Activated CD4-positive, alpha-beta T cell treated with anti-CD3 and anti-CD28 coated beads for 36 hours (primary cell): ENCODE measurements around the gene ALDH1B1. TPM values are rescaled to one million over a fixed set of nuclear protein-coding genes. Genes with fewer than 3 reads are reported as not detected.
A peak's percentile ranks its signal among the peaks of the same experiment; 100 is the strongest.

Experiments
- ATAC-seq: fragments of 200-7000 bp; cut with Tn5 transposase; one replicate; pipeline ENCODE4 v1.10.0; 2021; ENCODE audit warnings: mild to moderate bottlenecking, moderate library complexity
- CTCF ChIA-PET: fragments of 350-600 bp; sonication (Branson Sonifier 250); formaldehyde crosslinking; loops from one replicate; lab custom pipeline; 2021; ENCODE audit warnings: antibody characterized with exemption; lab: Charles Lee
- POLR2A ChIA-PET: fragments of 350-600 bp; sonication (Branson Sonifier 250); formaldehyde crosslinking; loops from one replicate; lab custom pipeline; 2021; ENCODE audit warnings: antibody characterized with exemption, inconsistent platforms; lab: Charles Lee
- DNase-seq: peaks from one replicate; pipeline ENCODE4 v3.0.0-alpha.2; 2020
- H3K27ac Mint-ChIP-seq: one replicate; pipeline ENCODE4 v1.8.0; 2021; ENCODE audit warnings: mixed read lengths
- H3K27me3 Mint-ChIP-seq: one replicate; pipeline ENCODE4 v1.8.0; 2021; ENCODE audit warnings: mixed read lengths
- H3K36me3 Mint-ChIP-seq: one replicate; pipeline ENCODE4 v1.8.0; 2021; ENCODE audit warnings: low read depth, mixed read lengths
- H3K4me1 Mint-ChIP-seq: one replicate; pipeline ENCODE4 v1.8.0; 2021; ENCODE audit warnings: mixed read lengths
- H3K4me3 Mint-ChIP-seq: one replicate; pipeline ENCODE4 v1.8.0; 2021; ENCODE audit warnings: mild to moderate bottlenecking, moderate library complexity, mixed read lengths
- H3K9me3 Mint-ChIP-seq: one replicate; pipeline ENCODE4 v1.8.0; 2021; ENCODE audit warnings: low read depth, mixed read lengths
- intact Hi-C, 2 experiments: fragments of 100-400 bp; cut with DNase I in 1 of 2; cut with micrococcal nuclease in 1 of 2; formaldehyde crosslinking; loops; one replicate each; pipeline versions ENCODE4 v1.14.2 to v1.15.1; 2022 to 2024; cut with DNase I, micrococcal nuclease
- total RNA-seq, 2 experiments: library from RNA; stranded (reverse); gene quantifications; one replicate each; pipeline ENCODE4 v1.2.3, GENCODE V29; 2021

Gene ALDH1B1
- total RNA-seq, 2 experiments from 2014 or later = 20.3 to 21.8 TPM

GRCh38 chr9:38405785-38406184, 13.3 kb downstream of the ALDH1B1 start:
- Mint-ChIP-seq H3K4me1 (peaks cover 2% of the 10 kb centered on the region), H3K27ac (no peak overlapping the region), H3K9me3 (no peaks in the 10 kb centered on the region), H3K27me3 (peaks cover 11% of the 10 kb centered on the region), H3K36me3 (no peaks in the 10 kb centered on the region), H3K4me3 (no peak overlapping the region)
- ChIA-PET CTCF (no interaction called here), POLR2A (no interaction called here)
- intact Hi-C loops = loop anchor here in 1 of 2 experiments (10.0 kb wide), 1 partner anchor 321 kb away; no protein-coding TSS in a partner anchor
- DNase-seq (no peak), ATAC-seq (no peak)

- Mint-ChIP-seq H3K9me3 (no peaks in the 10 kb centered on the region), H3K27me3 (peaks cover 11% of the 10 kb centered on the region), H3K36me3 (no peaks in the 10 kb centered on the region), H3K4me3 (no peak overlapping the region), H3K27ac (no peak overlapping the region), H3K4me1 (peaks cover 2% of the 10 kb centered on the region)
- DNase-seq = no peak
- POLR2A ChIA-PET = no interaction called here
- CTCF ChIA-PET = no interaction called here
- intact Hi-C loops = loop anchor here in 1 of 2 experiments (10.0 kb wide), 1 partner anchor 322 kb away; no protein-coding TSS in a partner anchor
- no peak for ATAC-seq
These were observed 14.1 kb downstream of the ALDH1B1 start for GRCh38 chr9:38406476-38407186.

GRCh38 chr9:38408719-38409118, 16.2 kb downstream of the ALDH1B1 start:
- Mint-ChIP-seq H3K36me3 (no peaks in the 10 kb centered on the region), H3K4me3 (no peak overlapping the region), H3K4me1 (peaks cover 2% of the 10 kb centered on the region), H3K9me3 (no peaks in the 10 kb centered on the region), H3K27ac (no peak overlapping the region), H3K27me3 (peaks cover 7% of the 10 kb centered on the region)
- intact Hi-C loops = loop anchor here in 1 of 2 experiments (10.0 kb wide), 1 partner anchor 324 kb away; no protein-coding TSS in a partner anchor
- CTCF ChIA-PET = interaction anchor here (0.8 kb wide), 1 partner anchor 8 kb away, joined by 3 read pairs; no protein-coding TSS in a partner anchor
- ATAC-seq (peak; percentile 61), DNase-seq (no peak)
- POLR2A ChIA-PET = no interaction called here

GRCh38 chr9:38412751-38413150, 20.2 kb downstream of the ALDH1B1 start:
- no peak overlapping the region for H3K4me3 Mint-ChIP-seq
- intact Hi-C loops = no loop called here
- H3K27me3 Mint-ChIP-seq = no peaks in the 10 kb centered on the region
- H3K27ac Mint-ChIP-seq = no peak overlapping the region
- CTCF ChIA-PET = interaction anchor here (0.7 kb wide), 1 partner anchor 17 kb away, joined by 5 read pairs; no protein-coding TSS in a partner anchor
- DNase-seq (no peak), ATAC-seq (no peak)
- POLR2A ChIA-PET = no interaction called here
- H3K9me3 Mint-ChIP-seq = no peaks in the 10 kb centered on the region
- H3K36me3 Mint-ChIP-seq = no peaks in the 10 kb centered on the region
- H3K4me1 Mint-ChIP-seq = peaks cover 2% of the 10 kb centered on the region

- POLR2A ChIA-PET = no interaction called here
- Mint-ChIP-seq H3K36me3 (no peaks in the 10 kb centered on the region), H3K27me3 (no peaks in the 10 kb centered on the region), H3K9me3 (no peaks in the 10 kb centered on the region), H3K4me1 (peaks cover 2% of the 10 kb centered on the region), H3K27ac (no peak overlapping the region), H3K4me3 (no peak overlapping the region)
- no peak for ATAC-seq
- DNase-seq = no peak
- CTCF ChIA-PET = interaction anchor here (0.6 kb wide), 1 partner anchor 11 kb away, joined by 3 read pairs; the partner anchor contains the start of gene IGFBPL1
- intact Hi-C loops = no loop called here
These were observed 20.8 kb downstream of the ALDH1B1 start for GRCh38 chr9:38413283-38413682.

- H3K27ac Mint-ChIP-seq = no peak overlapping the region
- no peaks in the 10 kb centered on the region for H3K27me3 Mint-ChIP-seq
- H3K4me3 Mint-ChIP-seq = no peak overlapping the region
- ATAC-seq (no peak), DNase-seq (no peak)
- intact Hi-C loops = no loop called here
- ChIA-PET POLR2A (no interaction called here), CTCF (no interaction called here)
- no peaks in the 10 kb centered on the region for H3K9me3 Mint-ChIP-seq
- H3K36me3 Mint-ChIP-seq = no peaks in the 10 kb centered on the region
- H3K4me1 Mint-ChIP-seq = no peaks in the 10 kb centered on the region
These were observed 21.7 kb downstream of the ALDH1B1 start for GRCh38 chr9:38414040-38414723.

- Mint-ChIP-seq H3K36me3 (no peaks in the 10 kb centered on the region), H3K9me3 (no peaks in the 10 kb centered on the region), H3K27me3 (no peaks in the 10 kb centered on the region), H3K4me3 (no peak overlapping the region), H3K27ac (no peak overlapping the region), H3K4me1 (no peaks in the 10 kb centered on the region)
- ATAC-seq (no peak), DNase-seq (no peak)
- ChIA-PET CTCF (interaction anchor here (1.2 to 2.8 kb wide), 2 partner anchors 14 to 64 kb away, joined by 3 to 14 read pairs; no protein-coding TSS in a partner anchor), POLR2A (no interaction called here)
- intact Hi-C loops = no loop called here
These were observed 23.4 kb downstream of the ALDH1B1 start for GRCh38 chr9:38415856-38416255.

- no peaks in the 10 kb centered on the region for H3K4me1 Mint-ChIP-seq
- H3K27ac Mint-ChIP-seq = no peak overlapping the region
- DNase-seq = no peak
- no peaks in the 10 kb centered on the region for H3K36me3 Mint-ChIP-seq
- H3K4me3 Mint-ChIP-seq = no peak overlapping the region
- no peak for ATAC-seq
- no peaks in the 10 kb centered on the region for H3K9me3 Mint-ChIP-seq
- POLR2A ChIA-PET = no interaction called here
- H3K27me3 Mint-ChIP-seq = peaks cover 4% of the 10 kb centered on the region
- CTCF ChIA-PET = interaction anchor here (0.8 to 2.8 kb wide), 7 partner anchors 8 to 419 kb away, joined by 3 to 14 read pairs (median 3); no protein-coding TSS in a partner anchor
- intact Hi-C loops = no loop called here
These were observed 24.0 kb downstream of the ALDH1B1 start for GRCh38 chr9:38416461-38416860.

- ChIA-PET POLR2A (no interaction called here), CTCF (interaction anchor here (0.8 to 2.8 kb wide), 9 partner anchors 9 to 420 kb away, joined by 3 to 14 read pairs (median 3); no protein-coding TSS in a partner anchor)
- Mint-ChIP-seq H3K4me3 (no peak overlapping the region), H3K36me3 (no peaks in the 10 kb centered on the region), H3K27me3 (peaks cover 8% of the 10 kb centered on the region), H3K9me3 (no peaks in the 10 kb centered on the region), H3K4me1 (no peaks in the 10 kb centered on the region), H3K27ac (no peak overlapping the region)
- ATAC-seq (peak; percentile 78), DNase-seq (peak; percentile 77)
- intact Hi-C loops = no loop called here
These were observed 24.8 kb downstream of the ALDH1B1 start for GRCh38 chr9:38417003-38417945.

- peaks cover 15% of the 10 kb centered on the region for H3K27me3 Mint-ChIP-seq
These were observed 25.9 kb downstream of the ALDH1B1 start for GRCh38 chr9:38418366-38418765.

GRCh38 chr9:38419181-38419580, 26.7 kb downstream of the ALDH1B1 start:
- H3K4me3 Mint-ChIP-seq = no peak overlapping the region
- peaks cover 19% of the 10 kb centered on the region for H3K27me3 Mint-ChIP-seq
- H3K27ac Mint-ChIP-seq = no peak overlapping the region
- ChIA-PET POLR2A (no interaction called here), CTCF (interaction anchor here (0.6 kb wide), 1 partner anchor 265 kb away, joined by 4 read pairs; no protein-coding TSS in a partner anchor)
- intact Hi-C loops = no loop called here
- H3K36me3 Mint-ChIP-seq = no peaks in the 10 kb centered on the region
- ATAC-seq (no peak), DNase-seq (no peak)
- H3K4me1 Mint-ChIP-seq = peaks cover 2% of the 10 kb centered on the region
- no peaks in the 10 kb centered on the region for H3K9me3 Mint-ChIP-seq

More at GRCh38 chr9:38418366-38418765, 25.9 kb downstream of the ALDH1B1 start:
- H3K27ac Mint-ChIP-seq = no peak overlapping the region
- no peaks in the 10 kb centered on the region for H3K9me3 Mint-ChIP-seq
- H3K36me3 Mint-ChIP-seq = no peaks in the 10 kb centered on the region
- H3K4me3 Mint-ChIP-seq = no peak overlapping the region
- DNase-seq (no peak), ATAC-seq (no peak)
- POLR2A ChIA-PET = no interaction called here
- intact Hi-C loops = no loop called here
- CTCF ChIA-PET = interaction anchor here (1.2 to 2.8 kb wide), 2 partner anchors 12 to 331 kb away, joined by 4 to 14 read pairs; no protein-coding TSS in a partner anchor
- H3K4me1 Mint-ChIP-seq = no peaks in the 10 kb centered on the region
